ENCODE measurements around the gene NPM3.

- TF ChIP-seq CTCF (IDR thresholded peaks at IDR 0.05 in 4 of 5, conservative IDR thresholded peaks at IDR 0.05 in 1 of 5) (no peak), POLR2A (IDR thresholded peaks at IDR 0.05) (no peak)
These were observed 33.1 kb upstream of the NPM3 start for GRCh38 chr10:101816376-101816775.

All from gastrocnemius medialis (tissue), 4 donors.